ENCODE results near the gene PPP1R37.

DNA sequence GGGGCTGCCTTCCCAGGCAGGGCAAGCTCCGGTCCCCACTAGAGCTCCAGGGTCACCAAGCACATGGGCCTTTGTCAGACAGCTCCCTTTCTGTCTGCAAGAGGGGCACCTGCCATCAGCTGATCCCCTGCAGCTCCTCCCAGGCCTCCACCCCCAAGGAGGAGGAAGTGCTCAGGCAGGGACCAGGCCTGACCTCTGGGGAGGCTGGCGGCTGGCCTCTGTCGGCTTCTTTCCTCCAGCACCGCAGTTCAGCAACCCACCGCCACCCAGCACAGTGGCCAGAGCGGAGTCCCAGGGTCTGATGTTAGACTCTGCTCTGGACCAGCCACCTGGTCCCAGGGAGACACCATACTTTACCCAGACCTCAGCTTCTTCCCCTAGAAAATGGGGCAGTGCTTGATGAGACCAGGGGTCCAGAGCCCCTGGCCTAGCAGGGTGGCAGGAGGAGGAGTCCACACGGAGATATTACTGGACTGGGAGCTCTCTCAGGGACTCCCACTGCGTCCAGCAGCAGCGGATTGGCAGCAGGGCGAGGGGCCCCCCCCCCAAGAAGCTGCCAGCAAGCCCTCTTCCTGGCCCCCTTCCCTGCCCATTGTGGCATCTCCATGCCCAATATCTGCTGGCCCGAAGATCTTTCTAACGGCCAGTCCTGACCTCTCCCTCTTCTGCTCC, 43.7 kb downstream of the PPP1R37 start:
- TF ChIP-seq, protein P1, sequence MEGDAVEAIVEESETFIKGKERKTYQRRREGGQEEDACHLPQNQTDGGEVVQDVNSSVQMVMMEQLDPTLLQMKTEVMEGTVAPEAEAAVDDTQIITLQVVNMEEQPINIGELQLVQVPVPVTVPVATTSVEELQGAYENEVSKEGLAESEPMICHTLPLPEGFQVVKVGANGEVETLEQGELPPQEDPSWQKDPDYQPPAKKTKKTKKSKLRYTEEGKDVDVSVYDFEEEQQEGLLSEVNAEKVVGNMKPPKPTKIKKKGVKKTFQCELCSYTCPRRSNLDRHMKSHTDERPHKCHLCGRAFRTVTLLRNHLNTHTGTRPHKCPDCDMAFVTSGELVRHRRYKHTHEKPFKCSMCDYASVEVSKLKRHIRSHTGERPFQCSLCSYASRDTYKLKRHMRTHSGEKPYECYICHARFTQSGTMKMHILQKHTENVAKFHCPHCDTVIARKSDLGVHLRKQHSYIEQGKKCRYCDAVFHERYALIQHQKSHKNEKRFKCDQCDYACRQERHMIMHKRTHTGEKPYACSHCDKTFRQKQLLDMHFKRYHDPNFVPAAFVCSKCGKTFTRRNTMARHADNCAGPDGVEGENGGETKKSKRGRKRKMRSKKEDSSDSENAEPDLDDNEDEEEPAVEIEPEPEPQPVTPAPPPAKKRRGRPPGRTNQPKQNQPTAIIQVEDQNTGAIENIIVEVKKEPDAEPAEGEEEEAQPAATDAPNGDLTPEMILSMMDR (conservative IDR thresholded peaks at IDR 0.05 in 1 of 2, IDR thresholded peaks at IDR 0.05 in 1 of 2; ENCODE audit: low read depth in 1 of 2, low read length in 2 of 2), result no peak
- no peak for TF ChIP-seq EZH2 (IDR thresholded peaks at IDR 0.05; ENCODE audit: low read length, missing control alignments)

All from fibroblast of lung (primary cell).